Effector CD4-positive, alpha-beta T cell (primary cell): ENCODE results near the gene FDPS.
"Not testable (repeated sequence)": the region's sequence is repeated elsewhere in the genome, so short reads cannot be mapped to it uniquely, and the experiment has no call there.

Experiments used
- DNase-seq: peaks from one replicate; pipeline ENCODE4 v3.0.0-alpha.2; 2020

FDPS gene

GRCh38 chr1:155286544-155286943 is 22.1 kb upstream of the FDPS start:
- no peak for DNase-seq

- no peak for DNase-seq
Measured at GRCh38 chr1:155287987-155288543, 20.6 kb upstream of the FDPS start.

- not testable (repeated sequence) for DNase-seq
Measured at GRCh38 chr1:155291006-155291405, 17.7 kb upstream of the FDPS start.

- DNase-seq: no peak
Measured at GRCh38 chr1:155293086-155293749, 15.4 kb upstream of the FDPS start.

GRCh38 chr1:155294520-155295182 is 14.0 kb upstream of the FDPS start:
- no peak for DNase-seq

GRCh38 chr1:155295183-155295941 is 13.3 kb upstream of the FDPS start:
- no peak for DNase-seq

GRCh38 chr1:155295942-155296267 is 12.8 kb upstream of the FDPS start:
- no peak for DNase-seq

GRCh38 chr1:155296661-155297060 is 12.0 kb upstream of the FDPS start:
- no peak for DNase-seq

GRCh38 chr1:155297384-155297783 is 11.3 kb upstream of the FDPS start:
- DNase-seq: no peak

GRCh38 chr1:155300024-155300423 is 8.6 kb upstream of the FDPS start:
- no peak for DNase-seq

GRCh38 chr1:155300553-155301329 is 7.9 kb upstream of the FDPS start:
- no peak for DNase-seq

- no peak for DNase-seq
Measured at GRCh38 chr1:155301342-155301841, 7.3 kb upstream of the FDPS start, which contains the start of gene PKLR. PKLR (minus strand) TSS chr1:155301438; CDS start chr1:155301395, 43 bp downstream.

- no peak for DNase-seq
Measured at GRCh38 chr1:155304558-155305063, 4.1 kb upstream of the FDPS start.

- DNase-seq: no peak
Measured at GRCh38 chr1:155305881-155306391, 2.7 kb upstream of the FDPS start.

GRCh38 chr1:155307247-155307740 is 1.4 kb upstream of the FDPS start:
- no peak for DNase-seq

GRCh38 chr1:155309423-155310021 is 856 bp downstream of the FDPS start:
- no peak for DNase-seq

GRCh38 chr1:155313261-155313660 is 4.6 kb downstream of the FDPS start:
- DNase-seq: no peak

- DNase-seq: no peak
Measured at GRCh38 chr1:155316922-155317321, 8.3 kb downstream of the FDPS start.

- no peak for DNase-seq
Measured at GRCh38 chr1:155318082-155318481, 9.4 kb downstream of the FDPS start.

GRCh38 chr1:155319536-155319935 is 10.9 kb downstream of the FDPS start:
- DNase-seq: no peak

GRCh38 chr1:155320252-155320651 is 11.6 kb downstream of the FDPS start:
- no peak for DNase-seq
